Activated CD4-positive, alpha-beta T cell treated with anti-CD3 and anti-CD28 coated beads for 48 hours (primary cell): ENCODE measurements around the gene DNAJC7.
"Not testable (repeated sequence)": the region's sequence is repeated elsewhere in the genome, so short reads cannot be mapped to it uniquely, and the experiment has no call there.

Experiments used
- DNase-seq: peaks from one replicate; pipeline ENCODE4 v3.0.0-alpha.2; 2020

DNAJC7 gene

DNA sequence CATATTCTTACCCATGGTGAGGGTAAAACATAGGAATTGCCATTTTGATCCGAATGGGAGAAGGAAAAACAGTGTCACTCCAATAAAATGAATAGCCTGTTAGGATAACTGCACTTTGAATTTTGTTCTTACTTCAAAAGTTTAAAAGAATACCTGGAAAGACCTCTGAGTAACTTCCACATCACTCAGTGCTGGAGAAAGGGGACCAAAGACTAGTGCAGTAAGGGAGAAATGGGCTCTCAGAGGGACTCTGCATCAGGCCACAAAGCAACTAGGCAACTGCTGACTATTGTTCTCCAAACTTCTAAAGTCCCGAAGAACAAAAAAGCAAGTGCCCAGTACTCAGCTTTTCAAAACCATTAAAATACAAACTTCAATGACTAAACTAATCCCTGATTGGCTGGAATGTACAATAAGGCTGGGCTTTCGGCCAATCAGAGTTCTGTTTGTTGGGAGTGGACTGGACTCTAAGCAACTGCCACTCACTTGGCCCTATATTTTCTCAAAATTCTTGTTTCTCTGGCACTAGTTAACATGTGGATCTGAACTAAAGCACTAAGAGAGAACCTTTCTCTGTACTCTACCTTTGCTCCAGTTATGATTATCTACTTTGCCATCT lies 6.2 kb downstream of the DNAJC7 start:
- peak; percentile 42 for DNase-seq

GRCh38 chr17:42010266-42010680 lies 7.0 kb downstream of the DNAJC7 start:
- DNase-seq: not testable (repeated sequence)

DNA sequence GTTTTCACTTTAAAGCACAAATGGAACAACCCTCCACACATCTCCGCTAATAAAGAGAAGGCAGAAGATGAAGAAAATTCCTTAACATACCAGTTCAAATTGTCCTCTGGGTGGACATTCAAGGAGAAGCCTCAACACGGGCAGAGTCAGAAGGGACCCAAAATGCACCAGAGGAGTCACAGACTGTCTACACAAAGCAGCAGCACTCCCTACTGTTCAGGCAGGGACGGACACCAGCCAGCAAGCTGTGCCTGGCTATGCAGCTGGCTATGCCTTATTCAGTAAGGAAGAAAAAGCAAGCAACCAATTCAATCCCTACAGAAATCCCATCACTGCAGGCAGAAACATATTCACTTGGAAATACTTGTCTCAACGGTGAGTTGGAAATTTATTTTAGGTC lies 8.1 kb downstream of the DNAJC7 start:
- DNase-seq: no peak

- no peak for DNase-seq
These were observed 12.1 kb downstream of the DNAJC7 start for GRCh38 chr17:42005166-42005565.

DNA sequence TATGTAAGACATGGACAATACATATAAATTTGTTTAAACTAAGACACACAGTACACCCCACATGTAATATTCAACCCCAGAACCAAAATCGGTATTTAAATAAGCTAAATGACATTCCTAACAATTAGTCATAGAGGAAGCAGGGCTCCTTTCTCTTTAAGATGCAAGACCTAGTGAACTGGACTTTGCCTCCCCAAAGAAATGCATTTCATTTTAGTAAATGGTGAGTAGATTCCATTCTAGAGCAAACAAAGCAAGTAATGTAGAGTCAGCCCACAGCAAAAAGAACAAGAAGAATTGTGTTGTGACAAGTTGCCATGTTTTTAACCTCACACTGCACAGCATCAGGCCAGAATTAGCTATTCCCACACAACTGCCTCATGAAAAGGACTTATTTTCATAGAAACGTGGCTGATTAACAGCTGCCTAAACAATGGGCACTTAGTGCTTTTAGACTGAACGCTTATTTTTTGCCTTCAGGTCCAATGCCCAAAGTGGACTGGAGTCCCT lies 14.4 kb downstream of the DNAJC7 start:
- no peak for DNase-seq

- no peak for DNase-seq
These were observed 15.0 kb downstream of the DNAJC7 start for GRCh38 chr17:42002175-42002791.

GRCh38 chr17:42001729-42002128 lies 15.5 kb downstream of the DNAJC7 start:
- DNase-seq: no peak

DNA sequence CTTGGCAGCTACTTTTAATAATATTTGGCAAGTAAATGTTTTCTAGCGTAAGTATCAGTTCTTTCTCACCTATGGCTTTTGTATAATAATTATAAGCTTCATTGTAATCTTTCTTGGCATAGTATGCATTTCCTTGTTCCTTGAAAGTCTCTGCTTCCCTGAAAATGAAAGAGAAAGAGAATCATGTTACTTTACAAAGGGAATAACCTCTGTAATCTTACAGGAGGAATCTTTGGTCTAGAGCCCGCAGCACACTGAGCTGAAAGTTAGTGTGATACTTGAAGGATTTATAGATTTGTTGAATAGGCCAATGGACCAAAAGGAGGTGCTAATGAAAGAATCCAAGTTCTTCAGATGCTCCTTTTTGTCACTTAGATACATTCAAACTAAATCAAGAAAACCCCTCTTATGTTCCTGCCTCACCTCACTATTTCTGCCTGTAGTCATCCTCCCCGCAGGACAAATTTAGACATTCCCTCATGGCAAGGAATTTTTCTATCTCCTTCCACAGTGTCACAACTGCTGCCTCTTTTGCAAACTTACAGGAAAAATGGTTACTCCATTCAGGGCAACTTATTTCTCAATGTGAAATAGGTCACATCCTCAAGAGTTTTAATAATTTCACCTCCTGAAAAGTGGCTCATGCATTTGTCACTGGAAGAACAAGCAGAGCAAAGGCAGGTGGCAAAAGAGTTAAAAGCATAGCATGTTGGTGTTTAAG lies 16.7 kb downstream of the DNAJC7 start:
- DNase-seq: no peak

- DNase-seq: no peak
These were observed 18.7 kb downstream of the DNAJC7 start for GRCh38 chr17:41998497-41998896.

GRCh38 chr17:41996855-41997164 lies 20.4 kb downstream of the DNAJC7 start:
- no peak for DNase-seq

GRCh38 chr17:41992576-41992975 lies 24.7 kb downstream of the DNAJC7 start:
- DNase-seq: no peak

GRCh38 chr17:41989702-41990419 lies 27.4 kb downstream of the DNAJC7 start:
- DNase-seq: no peak

DNA sequence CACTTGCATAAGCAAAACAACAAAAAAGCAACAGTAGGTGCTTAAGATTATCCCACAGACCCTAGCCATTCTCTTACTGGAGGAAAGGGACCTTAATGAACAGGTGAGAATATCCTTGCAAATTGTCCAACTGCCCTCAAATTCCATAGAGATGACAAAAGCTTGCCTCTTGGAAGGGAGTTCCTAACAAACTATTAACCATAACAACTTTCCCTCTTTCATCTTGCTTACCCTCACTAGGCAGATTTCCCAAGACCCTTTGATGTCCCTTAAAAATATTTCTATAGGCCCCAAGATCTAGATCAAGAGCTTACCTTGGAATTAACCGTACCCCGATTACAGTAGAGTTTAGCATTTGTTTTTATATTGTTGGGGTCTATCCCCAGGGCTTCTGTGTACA lies 28.8 kb downstream of the DNAJC7 start:
- no peak for DNase-seq

DNA sequence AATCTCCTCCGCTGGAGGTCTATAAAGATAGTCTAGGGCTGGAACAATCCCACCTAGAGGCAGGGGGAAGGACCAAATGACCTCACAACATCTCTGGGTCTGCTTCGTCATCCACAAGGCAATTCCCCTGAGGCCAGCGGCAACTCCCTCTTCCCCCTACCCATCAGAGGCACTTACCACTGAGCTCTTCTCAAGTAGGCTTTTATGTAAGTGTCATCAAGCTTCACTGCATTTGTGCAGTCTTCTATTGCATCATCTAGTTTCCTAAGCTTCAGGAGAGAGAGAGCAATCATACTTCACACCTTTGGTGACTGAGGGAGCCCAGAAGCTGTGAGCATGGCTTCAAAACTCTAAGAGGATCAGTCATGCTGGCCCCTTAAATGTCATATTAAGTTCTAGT lies 29.6 kb downstream of the DNAJC7 start:
- DNase-seq: no peak

GRCh38 chr17:41986634-41987033 lies 30.6 kb downstream of the DNAJC7 start:
- DNase-seq: no peak

DNA sequence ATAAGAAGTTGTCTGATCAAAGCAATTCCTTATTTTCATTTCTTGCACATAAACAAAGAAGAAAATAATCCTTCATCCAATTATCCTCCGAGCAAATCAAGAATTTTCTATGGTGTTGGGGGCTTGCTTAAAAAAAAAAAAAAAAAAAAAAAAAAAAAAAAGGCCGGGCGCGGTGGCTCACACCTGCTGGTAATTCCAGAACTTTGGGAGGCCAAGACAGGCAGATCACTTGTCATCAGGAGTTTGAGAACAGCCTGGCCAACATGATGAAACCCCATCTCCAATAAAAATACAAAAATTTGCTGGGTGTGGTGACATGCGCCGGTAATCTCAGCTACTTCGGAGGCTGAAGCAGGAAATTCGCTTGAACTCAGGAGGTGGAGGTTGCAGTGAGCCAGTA lies 31.3 kb downstream of the DNAJC7 start:
- DNase-seq: no peak

DNA sequence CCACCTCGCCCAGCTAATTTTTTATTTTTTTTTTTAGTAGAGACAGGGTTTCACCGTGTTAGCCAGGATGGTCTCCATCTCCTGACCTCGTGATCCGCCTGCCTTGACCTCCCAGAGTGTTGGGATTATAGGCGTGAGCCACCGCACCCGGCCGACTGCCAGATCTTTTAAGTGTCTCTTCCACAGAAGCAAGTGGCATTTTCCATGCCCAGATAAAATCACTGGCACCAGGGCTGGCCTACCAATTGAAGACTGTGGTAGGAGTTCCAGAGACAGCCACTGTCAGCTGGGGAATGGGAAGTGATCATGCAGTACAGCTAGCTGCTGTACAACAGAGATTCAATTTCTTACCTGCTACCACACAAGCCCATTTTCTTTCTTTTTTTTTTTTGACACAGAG lies 32.8 kb downstream of the DNAJC7 start:
- no peak for DNase-seq

- DNase-seq: no peak
These were observed 35.0 kb downstream of the DNAJC7 start for GRCh38 chr17:41982026-41982760.

- DNase-seq: no peak
These were observed 39.2 kb downstream of the DNAJC7 start for GRCh38 chr17:41977991-41978390.

- DNase-seq: no peak
These were observed 41.0 kb downstream of the DNAJC7 start for GRCh38 chr17:41976142-41976768.

DNA sequence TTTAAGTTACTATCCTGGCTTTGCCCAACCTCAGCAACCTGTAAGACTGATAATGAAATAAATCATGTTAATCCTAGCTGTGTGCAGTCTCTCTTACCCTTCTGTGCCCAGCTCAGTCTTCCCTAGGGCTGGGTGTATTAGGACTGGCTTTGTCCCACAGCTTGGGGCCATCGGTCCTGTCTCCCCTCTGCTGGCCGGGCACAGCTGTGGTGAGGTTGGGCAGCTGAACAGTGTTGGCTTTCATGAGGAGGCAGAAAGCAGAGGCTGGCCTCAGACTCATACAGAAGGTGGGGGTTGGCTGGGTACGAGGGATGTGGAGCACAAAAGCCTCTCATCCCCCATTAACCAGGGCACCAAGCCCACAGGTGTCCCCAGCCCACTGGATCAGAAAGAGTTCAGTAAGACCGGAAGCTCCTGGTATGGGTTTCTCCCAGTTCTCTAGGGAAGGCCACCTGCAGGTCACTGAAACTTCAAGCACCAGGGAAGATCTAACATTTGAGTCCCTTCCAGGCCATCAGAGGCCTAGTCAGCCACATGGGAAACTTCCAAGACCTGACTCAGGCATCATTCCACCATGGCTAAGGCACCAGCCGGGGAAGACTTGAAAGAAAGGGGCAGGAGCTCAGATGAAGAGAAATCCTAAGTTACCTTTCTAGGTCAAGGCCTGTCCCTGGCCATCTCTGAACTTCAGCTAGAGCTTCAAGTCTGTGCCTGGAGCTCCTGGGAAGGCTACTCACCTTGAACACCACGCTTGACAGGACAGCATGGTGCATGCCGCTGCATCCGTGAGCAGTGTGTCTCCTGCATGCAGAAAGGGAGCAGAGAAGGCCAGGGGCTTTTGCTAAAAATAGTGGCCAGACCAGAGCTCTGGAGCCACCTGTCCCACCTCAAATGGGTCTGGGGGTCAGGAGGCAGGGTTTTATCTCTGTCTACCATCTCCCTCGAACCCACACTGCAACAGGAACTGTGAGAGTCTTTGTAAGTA lies 41.8 kb downstream of the DNAJC7 start:
- no peak for DNase-seq
